HG02943 (cell line): ENCODE measurements around the gene FAM193A.
"Not testable (repeated sequence)": the region's sequence is repeated elsewhere in the genome, so short reads cannot be mapped to it uniquely, and the experiment has no call there.

Source experiments
- ATAC-seq: cut with Tn5 transposase; IDR thresholded peaks from one replicate; pipeline ENCODE4 v1.9.1; 2021; ENCODE audit warnings: mild to moderate bottlenecking, low read depth, moderate library complexity; ENCODE audit not compliant: unreplicated experiment

FAM193A gene

DNA sequence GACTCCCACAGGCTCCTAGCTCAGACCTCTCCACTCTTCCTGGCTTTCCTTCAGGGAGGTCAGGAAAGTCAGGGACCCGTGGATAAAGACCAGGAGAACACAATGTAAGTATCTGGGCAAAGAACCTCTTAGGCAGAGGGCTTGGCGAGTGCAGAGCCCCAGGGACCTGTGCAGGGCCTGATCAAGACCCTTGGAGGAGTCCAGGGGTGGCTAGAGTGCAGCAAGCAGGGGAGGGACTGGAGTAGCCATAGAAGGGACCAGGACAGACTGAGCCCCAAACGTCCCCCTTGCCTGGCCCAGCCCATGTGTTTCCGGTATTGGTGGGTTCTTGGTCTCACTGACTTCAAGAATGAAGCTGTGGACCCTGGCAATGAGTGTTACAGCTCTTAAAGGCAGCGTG, 225.6 kb downstream of the FAM193A start:
- no peak for ATAC-seq

DNA sequence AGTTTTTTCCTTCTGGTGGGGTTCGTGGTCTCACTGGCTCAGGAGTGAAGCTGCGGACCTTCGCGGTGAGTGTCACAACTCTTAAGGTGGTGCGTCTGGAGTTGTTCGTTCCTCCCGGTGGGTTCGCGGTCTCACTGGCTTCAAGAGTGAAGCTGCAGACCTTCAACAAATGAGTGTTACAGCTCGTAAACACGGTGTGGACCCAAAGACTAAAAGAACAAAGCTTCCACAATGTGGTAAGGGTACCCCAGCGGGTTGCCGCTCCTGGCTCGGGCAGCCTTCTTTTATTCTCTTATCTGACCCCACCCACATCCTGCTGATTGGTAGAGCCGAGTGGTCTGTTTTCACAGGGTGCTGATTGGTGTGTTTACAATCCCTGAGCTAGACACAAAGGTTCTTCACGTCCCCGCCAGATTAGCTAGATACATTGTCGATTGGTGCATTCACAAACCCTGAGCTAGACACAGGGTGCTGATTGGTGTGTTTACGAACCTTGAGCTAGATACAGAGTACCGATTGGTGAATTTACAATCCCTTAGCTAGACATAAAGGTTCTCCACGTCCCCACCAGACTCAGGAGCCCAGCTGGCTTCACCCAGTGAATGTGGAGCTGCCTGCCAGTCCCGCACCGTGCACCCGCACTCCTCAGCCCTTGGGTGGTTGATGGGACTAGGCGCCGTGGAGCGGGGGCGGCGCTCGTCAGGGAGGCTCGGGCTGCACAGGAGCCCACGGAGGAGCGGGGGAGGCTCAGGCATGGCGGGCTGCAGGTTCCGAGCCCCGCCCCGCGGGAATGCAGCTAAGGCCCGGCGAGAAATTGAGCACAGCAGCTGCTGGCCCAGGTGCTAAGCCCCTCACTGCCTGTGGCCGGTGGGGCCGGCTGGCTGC, 226.3 kb downstream of the FAM193A start:
- not testable (repeated sequence) for ATAC-seq

DNA sequence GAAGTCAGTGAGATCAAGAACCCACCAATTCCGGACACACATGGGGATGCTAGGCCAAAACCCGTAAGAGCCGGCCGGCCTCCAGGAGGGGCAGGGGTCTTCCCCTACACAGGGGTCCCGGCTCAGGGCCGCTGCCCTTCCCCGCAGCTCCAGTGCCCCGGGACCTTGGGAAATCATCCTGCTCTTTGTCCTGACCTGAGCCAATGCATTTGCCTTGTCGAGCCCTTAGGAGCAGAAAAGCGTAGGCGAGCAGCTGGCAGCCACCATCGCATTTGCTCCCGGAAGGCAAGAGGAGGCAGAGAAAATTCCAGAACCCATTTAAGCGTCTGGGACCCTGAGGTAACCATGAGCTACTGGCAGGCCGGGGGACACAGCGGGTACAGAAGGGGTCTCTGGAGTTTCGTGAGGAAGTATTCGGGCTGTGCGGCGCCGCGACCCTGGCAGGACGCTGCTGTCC, 227.1 kb downstream of the FAM193A start:
- no peak for ATAC-seq

DNA sequence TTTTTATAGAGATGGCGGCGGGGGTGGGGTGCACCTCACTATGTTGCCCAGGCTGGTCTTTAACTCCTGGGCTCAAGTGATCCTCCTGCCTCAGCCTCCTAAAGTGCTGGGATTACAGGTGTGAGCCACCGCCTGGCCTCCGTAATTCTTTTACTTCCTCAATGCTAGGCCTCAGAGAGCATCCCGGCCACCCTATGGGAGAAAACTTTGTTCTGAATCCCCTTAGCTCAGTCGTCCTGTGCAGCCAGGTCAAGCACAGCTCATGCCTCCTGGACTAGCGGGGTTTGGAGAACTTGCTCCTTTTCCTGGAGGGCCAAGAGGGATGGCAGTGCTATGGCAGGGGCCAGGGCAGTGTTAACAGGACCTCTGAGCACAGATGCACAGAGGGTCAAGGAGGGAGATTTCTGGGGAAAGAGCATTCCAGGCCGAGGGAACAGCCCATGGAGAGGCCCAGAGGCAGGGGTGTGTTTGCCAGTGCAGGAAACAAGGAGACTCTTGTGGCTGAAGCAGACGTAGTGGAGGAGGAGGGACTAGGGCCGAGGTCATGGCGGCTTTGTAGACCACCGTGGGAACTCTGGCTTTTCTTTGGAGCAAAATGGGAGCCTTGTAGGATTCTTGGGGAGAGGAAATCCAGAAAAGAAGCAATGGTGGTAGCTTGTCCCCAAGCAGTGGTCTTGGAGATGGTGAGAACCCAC, 229.5 kb downstream of the FAM193A start:
- no peak for ATAC-seq

DNA sequence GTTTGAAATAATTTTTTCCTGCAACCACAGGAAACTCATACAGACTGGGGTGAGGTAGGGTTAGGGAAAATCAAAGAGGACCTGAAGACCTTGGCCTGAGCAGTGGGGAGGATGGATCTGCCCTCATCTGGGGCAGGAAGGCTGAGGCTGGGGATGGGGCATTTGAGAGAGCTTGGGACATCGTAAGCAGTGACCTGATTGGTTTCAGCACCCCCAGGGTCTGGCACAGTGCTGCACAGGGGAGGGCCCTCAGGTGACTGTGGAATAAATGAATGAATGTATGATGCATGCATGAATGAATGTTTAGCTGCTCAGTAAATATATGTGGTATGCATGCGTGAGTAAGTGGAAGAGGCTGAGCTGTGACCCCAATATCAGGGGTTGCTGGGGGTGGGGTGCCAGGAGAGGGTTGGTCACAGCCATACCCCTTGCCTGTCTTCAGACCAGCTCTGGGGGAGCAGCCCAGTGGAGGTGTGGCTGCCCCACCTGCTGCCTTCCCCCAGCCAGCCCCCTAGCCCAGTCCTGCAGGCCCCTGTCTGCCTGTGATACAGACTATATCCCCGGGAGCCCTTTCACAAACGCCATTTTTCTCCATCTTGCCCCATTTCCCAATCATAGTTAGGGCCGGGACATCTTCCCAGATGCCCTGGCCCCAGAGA, 230.7 kb downstream of the FAM193A start:
- no peak for ATAC-seq

DNA sequence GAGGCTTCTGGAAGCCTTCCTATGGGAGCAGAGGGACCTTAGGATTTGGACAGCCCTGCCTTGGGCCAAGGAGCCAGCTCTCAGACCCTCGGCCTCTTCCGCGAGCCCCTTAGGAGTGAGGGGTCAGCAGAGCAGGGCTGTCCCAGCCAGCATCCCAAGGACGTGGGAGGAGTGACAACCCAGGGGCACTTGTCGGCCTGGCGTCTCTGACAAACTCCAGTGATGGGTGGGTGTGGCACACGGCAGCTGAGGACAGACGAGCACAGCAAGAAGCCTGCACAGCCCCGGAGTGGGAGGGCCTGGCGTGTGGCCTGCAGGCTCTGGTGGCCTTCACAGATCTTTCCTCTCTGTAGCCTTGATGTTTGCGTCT, 231.2 kb downstream of the FAM193A start:
- no peak for ATAC-seq

DNA sequence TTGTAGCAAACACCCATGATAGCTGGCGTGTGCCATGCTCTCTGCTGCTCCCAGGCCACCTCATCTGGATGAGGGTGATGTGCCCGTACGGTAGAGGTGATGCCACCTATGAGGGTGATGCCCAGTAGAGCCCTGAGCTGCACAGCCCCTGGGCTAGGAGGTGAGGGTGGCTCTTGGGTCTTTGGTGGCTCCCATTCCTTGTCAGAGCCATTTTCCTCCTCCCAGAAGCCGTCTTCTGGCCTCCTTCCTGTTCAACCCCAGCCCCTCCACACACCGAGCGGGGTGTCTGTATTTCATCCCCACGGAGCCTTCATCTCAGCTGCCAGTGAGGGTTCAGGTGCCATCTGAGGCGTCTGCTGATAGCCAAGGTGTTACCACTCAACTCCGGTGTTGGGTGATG, 231.7 kb downstream of the FAM193A start:
- ATAC-seq: no peak

DNA sequence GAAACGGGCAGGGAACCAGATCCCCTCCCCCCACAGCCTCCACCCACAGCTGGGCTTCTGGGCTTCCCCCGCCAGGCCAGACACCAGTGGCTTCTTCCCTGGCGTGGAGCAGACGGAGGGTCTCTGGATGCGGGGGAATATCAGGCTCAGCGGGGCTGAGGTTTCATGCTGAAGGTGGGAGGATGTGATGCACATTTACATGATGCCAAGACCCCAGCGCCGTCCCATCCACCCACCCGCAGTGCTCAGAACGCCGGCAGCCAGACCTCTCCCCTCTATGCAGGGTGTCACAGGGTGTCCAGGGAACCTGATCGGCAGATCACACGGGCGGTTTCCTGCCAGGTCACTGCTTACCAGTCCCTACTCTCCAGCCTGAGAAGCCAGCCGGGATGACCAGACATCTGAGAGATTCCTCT, 232.5 kb downstream of the FAM193A start:
- ATAC-seq: no peak

DNA sequence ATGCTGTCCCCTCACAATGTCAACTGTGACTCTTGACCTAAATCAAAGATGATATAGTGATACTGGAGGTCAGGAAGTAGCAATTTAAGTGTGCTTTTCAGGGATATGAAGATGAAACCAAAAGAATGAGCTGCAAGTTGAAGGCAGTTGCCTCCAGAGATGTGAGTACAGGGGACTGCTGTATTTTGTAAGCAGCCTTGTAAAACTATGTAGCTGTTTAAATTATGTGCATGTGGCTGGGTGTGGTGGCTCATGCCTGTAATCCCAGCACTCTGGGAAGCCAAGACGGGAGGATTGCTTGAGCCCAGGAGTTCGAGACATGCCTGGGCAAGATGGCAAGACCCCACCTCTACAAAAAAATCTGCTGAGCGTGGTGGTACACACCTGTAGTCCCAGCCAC, 234.8 kb downstream of the FAM193A start:
- no peak for ATAC-seq

DNA sequence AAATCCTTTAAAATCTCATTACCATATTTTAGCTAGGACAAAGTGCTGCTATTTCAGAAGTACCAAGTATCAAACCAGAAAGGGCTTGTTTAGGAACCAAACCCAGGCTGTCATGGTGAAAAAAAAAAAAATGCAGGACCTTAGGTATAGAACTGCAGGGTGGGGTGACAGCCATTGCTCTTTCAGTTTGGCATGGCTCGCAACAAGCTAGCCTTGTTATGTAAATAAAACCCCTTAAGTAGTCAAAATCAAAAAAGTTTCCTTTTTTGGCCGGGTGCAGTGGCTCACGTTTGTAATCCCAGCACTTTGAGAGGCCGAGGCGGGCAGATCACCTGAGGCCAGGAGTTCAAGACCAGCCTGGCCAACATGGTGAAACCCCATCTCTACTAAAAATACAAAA, 244.2 kb downstream of the FAM193A start:
- not testable (repeated sequence) for ATAC-seq

DNA sequence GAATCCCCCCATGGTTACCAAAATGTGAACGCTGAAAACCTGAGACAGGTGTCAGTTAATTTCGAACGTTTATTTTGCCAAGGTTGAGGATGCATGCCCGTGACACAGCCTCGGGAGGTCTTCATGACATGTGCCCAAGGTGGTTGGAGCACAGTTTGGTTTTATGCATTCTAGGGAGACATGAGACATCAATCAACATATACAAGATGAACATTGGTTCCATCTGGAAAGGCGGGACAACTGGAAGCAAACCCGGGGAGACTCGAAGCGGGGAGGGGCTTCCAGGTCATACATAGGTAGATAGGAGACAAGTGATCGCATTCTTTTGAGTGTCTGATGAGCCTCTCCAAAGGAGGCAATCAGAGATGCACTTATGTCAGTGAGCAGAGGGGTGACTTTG, 245.5 kb downstream of the FAM193A start:
- no peak for ATAC-seq
